Measurements from ENCODE around the gene NOP56.

Gene NOP56

DNA sequence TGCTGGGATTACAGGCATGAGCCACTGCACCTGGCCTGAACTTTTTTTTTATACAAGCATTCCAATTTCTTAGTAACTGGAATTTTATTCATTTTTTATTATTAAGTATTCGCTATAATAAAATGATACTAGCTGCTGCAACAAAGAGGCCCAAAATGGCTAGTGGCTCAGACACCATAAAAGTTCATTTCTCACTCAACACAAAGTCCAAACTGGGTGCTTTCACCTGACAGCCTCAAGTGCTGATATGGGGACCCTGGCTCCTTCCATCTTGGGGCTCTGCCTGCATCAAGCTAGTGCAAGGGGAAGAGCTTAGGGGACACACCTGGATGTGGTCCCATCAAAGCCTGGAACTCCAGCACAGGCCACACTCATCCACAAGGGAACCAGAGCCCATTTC is 12.2 kb upstream of the NOP56 start:
- no peak for TF ChIP-seq CTCF (IDR thresholded peaks at IDR 0.05; ENCODE audit: insufficient read depth, low read depth, low read length, missing control alignments)
- H3K4me3 ChIP-seq (ENCODE audit: low read depth, low read length), result no peak overlapping the region
- no peak for DNase-seq (ENCODE audit: low read depth)

- TF ChIP-seq CTCF (IDR thresholded peaks at IDR 0.05; ENCODE audit: insufficient read depth, low read depth, low read length, missing control alignments), result no peak
- no peak overlapping the region for H3K4me3 ChIP-seq (ENCODE audit: low read depth, low read length)
- DNase-seq (ENCODE audit: low read depth), result no peak
These were observed 11.5 kb upstream of the NOP56 start for GRCh38 chr20:2640899-2641298.

DNA sequence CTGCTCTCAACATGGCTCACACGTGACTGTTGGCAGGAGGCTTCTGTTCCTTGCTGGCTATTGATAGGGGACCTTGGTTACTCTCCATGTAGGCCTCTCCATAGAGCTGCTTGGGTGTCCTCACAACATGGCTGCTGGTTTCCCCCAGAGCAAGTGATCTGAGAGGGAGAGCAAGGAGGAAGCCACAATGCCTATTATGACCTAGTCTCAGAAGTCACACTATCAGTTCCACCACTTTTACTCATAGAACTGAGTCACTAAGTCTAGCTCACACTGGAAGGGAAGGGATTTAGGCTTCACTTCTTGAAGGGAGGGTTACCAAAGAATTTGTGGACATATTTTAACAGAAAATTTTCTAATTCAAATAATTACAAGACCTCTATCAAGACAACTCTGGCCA is 8.7 kb upstream of the NOP56 start:
- DNase-seq (ENCODE audit: low read depth), result no peak
- no peak for TF ChIP-seq CTCF (IDR thresholded peaks at IDR 0.05; ENCODE audit: insufficient read depth, low read depth, low read length, missing control alignments)
- H3K4me3 ChIP-seq (ENCODE audit: low read depth, low read length), result no peak overlapping the region

DNA sequence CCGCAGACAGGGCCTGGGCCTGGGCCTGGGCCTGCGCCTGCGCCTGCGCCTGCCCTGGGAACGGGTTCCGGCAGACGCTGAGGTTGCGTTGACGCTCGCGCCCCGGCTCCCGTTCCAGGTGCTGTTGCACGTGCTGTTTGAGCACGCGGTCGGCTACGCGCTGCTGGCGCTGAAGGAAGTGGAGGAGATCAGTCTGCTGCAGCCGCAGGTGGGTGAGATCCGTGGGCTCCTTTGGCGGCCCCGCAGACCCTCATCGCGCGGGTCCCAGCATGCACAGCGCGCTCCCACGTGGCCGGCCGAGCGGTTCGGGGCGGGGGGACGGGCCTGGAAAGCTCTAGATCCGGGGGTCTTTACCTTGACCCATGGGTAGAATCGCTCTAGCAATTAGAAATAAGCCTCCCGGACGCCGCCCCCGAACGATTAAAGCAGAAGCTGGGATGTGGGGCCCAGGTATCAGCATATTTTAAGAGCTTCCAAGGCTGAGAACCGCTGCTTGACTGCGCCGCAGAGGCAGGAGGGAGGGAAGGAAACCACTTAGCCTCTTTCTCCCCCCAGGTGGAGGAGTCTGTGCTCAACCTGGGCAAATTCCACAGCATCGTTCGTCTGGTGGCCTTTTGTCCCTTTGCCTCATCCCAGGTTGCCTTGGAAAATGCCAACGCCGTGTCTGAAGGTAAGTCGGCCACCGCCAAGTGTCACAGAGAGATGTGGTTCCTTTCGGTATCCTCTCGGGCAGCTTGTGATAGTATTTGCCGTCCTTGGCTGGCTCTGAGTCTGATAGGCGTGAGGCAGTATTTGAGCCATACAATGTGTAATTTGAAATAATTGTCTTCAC is 508 bp downstream of the NOP56 start:
- DNase-seq (ENCODE audit: low read depth), result peak; percentile 72
- peak overlapping the region; percentile 100 for H3K4me3 ChIP-seq (ENCODE audit: low read depth, low read length)
- no peak for TF ChIP-seq CTCF (IDR thresholded peaks at IDR 0.05; ENCODE audit: insufficient read depth, low read depth, low read length, missing control alignments)

- DNase-seq (ENCODE audit: low read depth), result no peak
- peak overlapping the region; percentile 100 for H3K4me3 ChIP-seq (ENCODE audit: low read depth, low read length)
- TF ChIP-seq CTCF (IDR thresholded peaks at IDR 0.05; ENCODE audit: insufficient read depth, low read depth, low read length, missing control alignments), result no peak
These were observed 1.3 kb downstream of the NOP56 start for GRCh38 chr20:2653556-2654383.

DNA sequence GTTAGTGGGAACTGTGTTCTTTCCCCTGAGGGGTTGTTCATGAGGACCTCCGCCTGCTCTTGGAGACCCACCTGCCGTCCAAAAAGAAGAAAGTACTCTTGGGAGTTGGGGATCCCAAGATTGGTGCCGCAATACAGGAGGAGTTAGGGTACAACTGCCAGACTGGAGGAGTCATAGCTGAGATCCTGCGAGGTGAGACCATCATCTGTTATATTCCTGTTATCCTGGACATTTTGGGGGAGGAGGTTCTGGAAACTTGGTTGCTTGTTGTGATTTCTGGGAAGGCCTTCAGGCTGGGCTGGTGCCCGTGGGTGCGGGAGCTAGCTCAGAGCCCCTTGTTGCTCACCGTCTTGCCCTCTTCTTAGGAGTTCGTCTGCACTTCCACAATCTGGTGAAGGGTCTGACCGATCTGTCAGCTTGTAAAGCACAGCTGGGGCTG is 2.0 kb downstream of the NOP56 start:
- TF ChIP-seq CTCF (IDR thresholded peaks at IDR 0.05; ENCODE audit: insufficient read depth, low read depth, low read length, missing control alignments), result no peak
- DNase-seq (ENCODE audit: low read depth), result no peak
- peak overlapping the region; percentile 100 for H3K4me3 ChIP-seq (ENCODE audit: low read depth, low read length)

Data from GM12865 (cell line).